ENCODE results near the gene ITSN1. TPM values are rescaled to one million over a fixed set of nuclear protein-coding genes. Genes with fewer than 3 reads are reported as not detected.
A peak's percentile ranks its signal among the peaks of the same experiment; 100 is the strongest.

The ITSN1 gene
- total RNA-seq, 1 experiment from 2014 or later: 50.3 TPM

- POLR2A ChIA-PET: no interaction called here
- ATAC-seq (peak; percentile 89), DNase-seq (ENCODE audit: low read depth, low spot score) (peak; percentile 95)
- H3K4me1 ChIP-seq (ENCODE audit: control insufficient read depth, insufficient read depth, low read length): peaks cover 21% of the 10 kb centered on the region
- in situ Hi-C loops (cut with HindIII; ENCODE audit: low pct_unique_long_range_greater_than_20kb, low sequenced_read_pairs) (no loop called here), intact Hi-C loops (cut with micrococcal nuclease; ENCODE audit: unreplicated experiment) (no loop called here)
- no peaks in the 10 kb centered on the region for H3K27me3 ChIP-seq (ENCODE audit: control insufficient read depth, insufficient read depth, low read length)
- BruUV-seq (replicated peaks): no TSS peak
- TF ChIP-seq POLR2AphosphoS5 (IDR thresholded peaks at IDR 0.05; ENCODE audit: low read depth, low read length) (peak; percentile 66), CTCF (IDR thresholded peaks at IDR 0.05) (no peak), REST (IDR thresholded peaks at IDR 0.05; ENCODE audit: insufficient read depth in 1 of 2, low read depth in 2 of 2, low read length in 1 of 2) (no peak), SIN3A (IDR thresholded peaks at IDR 0.05; ENCODE audit: borderline replicate concordance, insufficient read depth, low read depth, low read length) (peak; percentile 64; the same call in 1 of the 2 replicates), TCF7L2 (IDR thresholded peaks at IDR 0.05; ENCODE audit: low read depth, low read length) (no peak)
- CTCF ChIA-PET: no interaction called here
- H3K36me3 ChIP-seq (ENCODE audit: control insufficient read depth, insufficient read depth, low read length): no peaks in the 10 kb centered on the region; the same call in none of the 2 replicates
- H3K27ac ChIP-seq (ENCODE audit: low read length): peak within 1 kb of the TSS; percentile 97
- peak within 1 kb of the TSS; percentile 75 to 81 for H3K4me3 ChIP-seq (ENCODE audit: low read depth in 2 of 2, low read length in 2 of 2)
- no peaks in the 10 kb centered on the region for H3K9me3 ChIP-seq (ENCODE audit: control insufficient read depth, insufficient read depth, low read depth, low read length)
Measured at GRCh38 chr21:33641352-33642026, 812 bp upstream of the ITSN1 start, which contains the start of gene CRYZL1. CRYZL1 (minus strand) TSS chr21:33641741; CDS start chr21:33631551, 10,190 bp downstream.

- H3K36me3 ChIP-seq (ENCODE audit: control insufficient read depth, insufficient read depth, low read length): no peaks in the 10 kb centered on the region; the same call in none of the 2 replicates
- TF ChIP-seq POLR2AphosphoS5 (IDR thresholded peaks at IDR 0.05; ENCODE audit: low read depth, low read length) (no peak), SIN3A (IDR thresholded peaks at IDR 0.05; ENCODE audit: borderline replicate concordance, insufficient read depth, low read depth, low read length) (no peak), TCF7L2 (IDR thresholded peaks at IDR 0.05; ENCODE audit: low read depth, low read length) (no peak), REST (IDR thresholded peaks at IDR 0.05; ENCODE audit: insufficient read depth in 1 of 2, low read depth in 2 of 2, low read length in 1 of 2) (no peak), CTCF (IDR thresholded peaks at IDR 0.05) (no peak)
- H3K9me3 ChIP-seq (ENCODE audit: control insufficient read depth, insufficient read depth, low read depth, low read length): no peaks in the 10 kb centered on the region
- H3K4me1 ChIP-seq (ENCODE audit: control insufficient read depth, insufficient read depth, low read length): peaks cover 21% of the 10 kb centered on the region
- no peaks in the 10 kb centered on the region for H3K27me3 ChIP-seq (ENCODE audit: control insufficient read depth, insufficient read depth, low read length)
- peak overlapping the region; percentile 69 to 81 for H3K4me3 ChIP-seq (ENCODE audit: low read depth in 2 of 2, low read length in 2 of 2)
- ATAC-seq (peak; percentile 1; the same call in 1 of the 2 replicates), DNase-seq (ENCODE audit: low read depth, low spot score) (no peak)
- in situ Hi-C loops (cut with HindIII; ENCODE audit: low pct_unique_long_range_greater_than_20kb, low sequenced_read_pairs): no loop called here
- intact Hi-C loops (cut with micrococcal nuclease; ENCODE audit: unreplicated experiment): no loop called here
- ChIA-PET CTCF (no interaction called here), POLR2A (no interaction called here)
- no TSS peak for BruUV-seq (replicated peaks)
- H3K27ac ChIP-seq (ENCODE audit: low read length): peak overlapping the region; percentile 86
Measured at GRCh38 chr21:33642896-33643657, 776 bp downstream of the ITSN1 start.
